HG03565 (cell line): ENCODE results near the gene FRZB.
"Not testable (repeated sequence)": the region's sequence is repeated elsewhere in the genome, so short reads cannot be mapped to it uniquely, and the experiment has no call there.

ENCODE experiments used
- ATAC-seq: cut with Tn5 transposase; IDR thresholded peaks from one replicate; pipeline ENCODE4 v1.9.1; 2021; ENCODE audit warnings: mild to moderate bottlenecking, moderate library complexity; ENCODE audit not compliant: unreplicated experiment

FRZB gene

GRCh38 chr2:182890773-182891378 is 24.4 kb upstream of the FRZB start:
- ATAC-seq = no peak

GRCh38 chr2:182890305-182890704 is 23.9 kb upstream of the FRZB start:
- ATAC-seq = no peak

GRCh38 chr2:182887753-182888415 is 21.4 kb upstream of the FRZB start:
- ATAC-seq = no peak

GRCh38 chr2:182887093-182887492 is 20.7 kb upstream of the FRZB start:
- no peak for ATAC-seq

GRCh38 chr2:182885771-182886170 is 19.3 kb upstream of the FRZB start:
- no peak for ATAC-seq

GRCh38 chr2:182883451-182883850 is 17.0 kb upstream of the FRZB start:
- ATAC-seq = no peak

- ATAC-seq = not testable (repeated sequence)
Measured at GRCh38 chr2:182880100-182880499, 13.7 kb upstream of the FRZB start.

GRCh38 chr2:182876653-182877052 is 10.2 kb upstream of the FRZB start:
- ATAC-seq = not testable (repeated sequence)

GRCh38 chr2:182870227-182870626 is 3.8 kb upstream of the FRZB start:
- no peak for ATAC-seq

GRCh38 chr2:182868054-182868796 is 1.8 kb upstream of the FRZB start:
- ATAC-seq = no peak

GRCh38 chr2:182867426-182868053 is 1.1 kb upstream of the FRZB start:
- no peak for ATAC-seq

GRCh38 chr2:182866095-182866460 is 359 bp downstream of the FRZB start:
- ATAC-seq = no peak

- ATAC-seq = no peak
Measured at GRCh38 chr2:182864949-182865570, 1.4 kb downstream of the FRZB start.

GRCh38 chr2:182863642-182864041 is 2.8 kb downstream of the FRZB start:
- no peak for ATAC-seq

GRCh38 chr2:182862091-182862490 is 4.3 kb downstream of the FRZB start:
- ATAC-seq = no peak

GRCh38 chr2:182860858-182861257 is 5.6 kb downstream of the FRZB start:
- no peak for ATAC-seq

GRCh38 chr2:182858671-182859070 is 7.8 kb downstream of the FRZB start:
- ATAC-seq = no peak

- ATAC-seq = no peak
Measured at GRCh38 chr2:182855376-182855775, 11.1 kb downstream of the FRZB start.

GRCh38 chr2:182854375-182855105 is 11.9 kb downstream of the FRZB start:
- ATAC-seq = no peak

- ATAC-seq = no peak
Measured at GRCh38 chr2:182852801-182853200, 13.6 kb downstream of the FRZB start.

- no peak for ATAC-seq
Measured at GRCh38 chr2:182852090-182852489, 14.3 kb downstream of the FRZB start.
